ENCODE results near the gene TUBG2.

TUBG2 gene

DNA sequence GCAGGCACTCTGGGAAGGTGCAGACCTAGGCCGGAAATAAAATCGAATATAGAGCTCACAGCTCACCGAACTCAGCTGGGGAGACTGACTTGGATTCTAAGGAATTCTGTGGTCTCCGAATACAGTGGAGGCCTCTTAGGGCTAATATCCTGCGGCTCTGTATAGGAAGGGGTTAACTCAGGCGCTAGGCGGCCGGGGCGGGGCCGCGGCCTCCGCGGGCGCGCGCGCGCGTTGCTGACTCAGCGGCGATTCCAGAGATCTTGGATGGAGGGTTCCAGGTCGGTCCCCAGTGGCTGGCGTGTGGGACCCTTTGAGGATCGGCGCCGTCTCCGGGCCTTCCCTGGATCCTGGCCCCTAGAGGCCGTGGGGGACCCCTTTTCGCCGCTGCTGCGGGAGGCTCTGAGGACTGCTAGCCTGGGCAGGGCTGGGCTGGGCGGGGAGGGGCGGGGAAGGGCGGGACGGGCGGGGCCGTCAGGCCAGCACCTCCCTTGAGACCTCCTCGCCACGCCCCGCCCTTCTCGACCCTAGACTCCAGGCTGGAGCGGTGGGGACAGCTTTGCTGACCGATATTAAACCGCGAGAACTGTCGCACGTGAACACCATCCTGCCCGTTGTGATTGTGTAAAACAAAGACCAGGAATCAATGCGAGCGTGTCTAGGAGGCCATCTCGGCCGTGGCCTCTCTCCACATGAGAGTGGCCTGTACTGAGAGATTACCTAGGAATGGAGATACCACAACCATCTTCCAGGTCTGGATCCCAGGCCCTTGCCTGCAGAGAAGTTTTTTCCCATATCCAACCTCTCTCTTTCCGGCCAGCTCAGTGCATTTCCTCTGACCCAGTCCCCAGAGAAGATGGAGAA lies 19.1 kb downstream of the TUBG2 start:
- DNase-seq: peak; percentile 85 to 95 (median 94)

- peak; percentile 46 to 81 (median 72) for DNase-seq
These were observed 19.9 kb downstream of the TUBG2 start for GRCh38 chr17:42678951-42679491.

GRCh38 chr17:42679492-42680330 lies 20.6 kb downstream of the TUBG2 start:
- peak; percentile 81 to 93 (median 91) for DNase-seq

DNA sequence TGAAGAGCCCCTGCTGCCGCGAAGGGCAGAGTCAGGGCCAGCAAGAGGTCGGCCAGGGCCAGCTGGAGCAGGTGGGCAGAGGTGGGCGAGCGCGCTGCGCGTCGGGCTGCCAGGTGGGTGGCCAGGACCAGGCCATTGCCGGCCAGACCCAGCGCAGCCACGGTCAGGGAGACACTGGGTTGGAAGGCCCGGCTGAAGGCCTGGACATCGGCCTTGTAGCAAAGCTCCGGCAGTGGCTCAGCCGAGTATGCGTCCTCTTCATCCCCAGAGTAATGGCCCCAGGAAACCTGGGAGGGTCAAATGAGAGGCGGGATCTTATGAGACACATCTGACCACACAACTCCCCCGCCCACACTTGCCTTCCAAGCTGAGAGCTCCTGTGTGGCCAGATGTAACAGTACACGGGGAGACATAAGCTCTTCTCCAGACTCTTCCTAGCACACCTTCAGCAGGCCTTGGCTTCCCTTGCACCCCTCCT lies 21.3 kb downstream of the TUBG2 start:
- DNase-seq: peak in 1 of 3 experiments; percentile 76

DNA sequence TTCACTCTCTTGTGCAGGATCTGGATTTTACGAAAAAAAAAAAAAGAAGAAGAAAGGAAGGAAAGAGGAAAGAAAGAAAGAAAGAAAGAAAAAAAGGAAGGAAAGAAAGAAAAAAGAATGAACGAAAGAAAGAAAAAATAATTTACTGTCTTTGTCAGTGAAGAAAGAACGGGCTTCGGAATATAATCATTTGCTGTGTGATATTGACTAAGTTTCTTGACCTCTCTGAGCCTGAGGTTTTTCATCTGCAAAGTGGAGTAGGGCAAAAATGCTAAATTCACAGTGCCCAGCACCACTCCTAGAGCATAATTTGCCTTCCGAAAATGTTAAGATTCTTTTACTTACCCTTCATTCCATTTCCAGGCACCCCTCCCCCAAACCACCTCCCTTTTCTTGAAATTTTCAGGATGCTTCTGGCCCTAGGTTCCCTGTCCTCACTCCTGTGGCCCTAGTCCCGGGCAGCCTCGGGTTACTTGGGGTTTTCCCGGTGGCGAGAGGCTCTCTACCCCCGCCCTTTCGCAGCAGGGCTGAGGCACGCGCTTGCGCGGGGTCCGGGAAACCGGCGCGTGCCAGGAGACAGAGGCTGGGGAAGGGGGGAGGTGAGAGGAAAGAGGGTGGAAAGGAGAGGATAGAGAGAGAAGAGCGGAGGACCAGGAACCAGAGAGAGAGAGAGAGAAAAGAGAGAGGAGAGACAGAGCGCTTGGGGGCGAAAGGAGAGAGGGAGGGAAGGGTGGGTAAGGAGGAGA lies 23.1 kb downstream of the TUBG2 start, which contains the start of gene CNTNAP1:
Gene CNTNAP1 (plus strand): TSS at position 556 of the 746 bp plus-strand sequence. CDS start 299 bp downstream, outside the sequence.
- peak; percentile 49 to 79 (median 79) for DNase-seq

DNA sequence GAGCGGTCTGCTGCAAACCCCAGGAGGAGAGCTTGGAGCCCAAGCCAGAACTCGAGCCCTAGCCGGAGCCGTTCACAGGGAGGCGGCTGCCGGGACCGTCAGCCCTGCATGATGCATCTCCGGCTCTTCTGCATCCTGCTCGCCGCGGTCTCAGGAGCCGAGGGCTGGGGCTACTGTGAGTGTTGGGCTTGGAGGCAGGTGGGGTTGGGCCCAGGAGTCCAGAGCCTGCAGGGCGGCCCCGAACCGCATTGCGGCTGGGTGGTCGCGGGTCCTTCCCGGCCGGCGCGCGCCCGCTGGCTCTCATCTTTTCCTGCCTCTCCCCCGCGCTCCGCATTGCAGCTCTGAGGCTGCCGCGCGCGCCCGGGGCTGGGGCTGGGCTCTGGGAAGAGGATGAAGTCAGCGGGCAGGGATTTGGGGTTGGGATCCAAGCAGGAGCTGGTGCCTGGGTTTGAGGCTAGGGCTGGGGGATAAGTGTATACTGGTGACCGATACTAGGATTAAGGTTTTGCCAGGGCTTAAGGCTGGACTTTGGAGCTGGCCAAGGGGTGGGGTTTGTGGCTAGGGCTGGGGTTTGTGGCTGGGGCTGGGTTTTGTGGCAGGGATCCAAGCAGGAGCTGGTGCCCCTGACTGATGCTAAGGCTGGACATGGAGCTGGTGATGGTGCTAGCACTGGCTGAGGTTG lies 23.8 kb downstream of the TUBG2 start:
- peak; percentile 49 to 79 (median 79) for DNase-seq

DNA sequence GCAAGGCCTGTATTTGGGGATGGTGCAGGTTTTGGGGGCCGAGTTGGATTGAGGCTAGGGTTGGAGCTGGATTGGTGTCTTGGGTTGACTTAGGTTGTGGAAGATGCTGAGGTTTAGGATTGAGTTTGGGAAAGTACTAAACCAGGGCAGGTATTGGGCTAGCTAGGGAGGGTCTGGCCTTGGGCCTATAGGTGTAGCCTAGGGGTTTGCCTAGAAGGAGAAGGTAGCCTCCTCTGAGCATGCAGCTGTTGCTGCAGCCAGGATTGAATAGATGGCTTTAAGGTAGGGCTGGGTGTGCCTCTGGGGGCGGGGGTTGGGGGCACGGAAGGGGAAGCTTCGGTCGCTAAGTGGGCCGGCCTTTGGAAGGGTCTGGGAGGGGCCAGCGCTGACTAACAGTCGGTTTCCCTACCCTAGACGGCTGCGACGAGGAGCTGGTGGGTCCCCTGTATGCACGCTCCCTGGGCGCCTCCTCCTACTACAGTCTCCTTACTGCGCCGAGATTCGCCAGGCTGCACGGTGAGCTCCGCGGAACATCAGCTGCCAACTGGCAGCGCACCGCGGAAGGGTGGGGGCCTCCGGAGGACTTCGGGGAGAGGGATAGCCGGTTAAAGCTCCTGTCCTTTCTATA lies 24.4 kb downstream of the TUBG2 start:
- DNase-seq: no peak

DNA sequence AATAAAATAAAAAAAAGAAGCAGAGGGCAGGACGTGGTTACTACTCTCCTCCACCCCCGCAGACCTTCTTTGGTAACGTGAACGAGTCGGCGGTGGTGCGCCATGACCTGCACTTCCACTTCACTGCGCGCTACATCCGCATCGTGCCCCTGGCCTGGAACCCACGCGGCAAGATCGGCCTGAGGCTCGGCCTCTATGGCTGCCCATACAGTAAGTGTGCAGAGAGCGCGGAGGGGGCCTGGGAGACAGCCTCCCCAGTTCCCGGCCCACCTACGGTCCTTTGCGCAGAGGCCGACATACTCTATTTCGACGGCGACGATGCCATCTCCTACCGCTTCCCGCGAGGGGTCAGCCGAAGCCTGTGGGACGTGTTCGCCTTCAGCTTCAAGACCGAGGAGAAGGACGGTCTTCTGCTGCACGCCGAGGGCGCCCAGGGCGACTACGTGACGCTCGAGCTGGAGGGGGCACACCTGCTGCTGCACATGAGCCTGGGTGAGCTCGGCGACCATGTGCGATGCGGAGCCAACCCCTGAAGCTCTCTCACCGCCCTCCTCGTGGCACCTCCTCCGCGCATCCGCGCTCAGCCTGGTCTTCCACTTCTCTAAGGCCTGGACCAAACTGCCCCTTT lies 26.0 kb downstream of the TUBG2 start:
- DNase-seq: no peak

DNA sequence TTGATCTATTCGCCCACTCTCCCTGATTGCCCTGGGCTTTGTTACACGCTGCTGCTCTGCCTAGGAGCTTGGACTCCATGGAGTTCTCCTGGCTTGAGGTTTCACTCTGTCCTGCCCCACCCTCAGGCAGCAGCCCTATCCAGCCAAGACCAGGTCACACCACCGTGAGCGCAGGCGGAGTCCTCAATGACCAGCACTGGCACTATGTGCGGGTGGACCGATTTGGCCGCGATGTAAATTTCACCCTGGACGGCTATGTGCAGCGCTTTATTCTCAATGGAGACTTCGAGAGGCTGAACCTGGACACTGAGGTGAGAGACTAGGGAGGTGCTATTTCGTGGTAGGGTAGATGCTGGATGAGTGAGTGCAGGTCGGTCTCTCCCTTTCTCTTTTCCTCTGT lies 26.7 kb downstream of the TUBG2 start:
- DNase-seq: no peak

- DNase-seq: no peak
These were observed 27.5 kb downstream of the TUBG2 start for GRCh38 chr17:42686520-42687128.

- DNase-seq: no peak
These were observed 28.7 kb downstream of the TUBG2 start for GRCh38 chr17:42687707-42688320.

DNA sequence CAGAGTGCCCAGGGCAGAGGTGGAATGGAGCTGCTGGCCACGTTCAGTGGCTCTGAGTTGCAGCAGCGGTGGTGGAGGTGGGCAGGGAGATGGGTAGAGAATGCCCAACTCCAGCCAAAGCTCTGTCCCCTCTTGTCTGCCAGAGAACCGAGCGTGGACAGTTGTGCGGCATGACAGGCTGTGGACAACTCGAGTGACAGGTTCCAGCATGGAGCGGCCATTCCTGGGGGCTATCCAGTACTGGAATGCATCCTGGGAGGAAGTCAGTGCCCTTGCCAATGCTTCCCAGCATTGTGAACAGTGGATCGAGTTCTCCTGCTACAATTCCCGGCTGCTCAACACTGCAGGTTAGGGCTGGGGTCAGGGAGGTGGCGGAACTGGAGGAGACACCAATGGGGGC lies 31.5 kb downstream of the TUBG2 start:
- DNase-seq: no peak

DNA sequence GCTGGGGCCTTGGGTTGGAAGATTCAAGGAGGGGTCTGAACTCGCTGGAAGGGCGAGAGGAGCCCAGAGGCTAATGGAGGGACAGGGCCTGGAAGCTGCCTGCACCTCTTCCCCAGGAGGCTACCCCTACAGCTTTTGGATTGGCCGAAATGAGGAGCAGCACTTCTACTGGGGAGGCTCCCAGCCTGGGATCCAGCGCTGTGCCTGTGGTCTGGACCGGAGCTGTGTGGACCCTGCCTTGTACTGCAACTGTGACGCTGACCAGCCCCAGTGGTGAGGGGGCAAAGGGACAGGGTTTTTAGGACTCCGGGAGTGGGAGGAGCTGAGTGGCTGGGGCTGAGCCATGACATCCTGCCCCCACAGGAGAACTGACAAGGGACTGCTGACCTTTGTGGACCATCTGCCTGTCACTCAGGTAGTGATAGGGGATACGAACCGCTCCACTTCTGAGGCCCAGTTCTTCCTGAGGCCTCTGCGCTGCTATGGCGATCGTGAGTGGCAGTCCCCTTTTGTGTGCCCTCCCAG lies 32.0 kb downstream of the TUBG2 start:
- DNase-seq: no peak

DNA sequence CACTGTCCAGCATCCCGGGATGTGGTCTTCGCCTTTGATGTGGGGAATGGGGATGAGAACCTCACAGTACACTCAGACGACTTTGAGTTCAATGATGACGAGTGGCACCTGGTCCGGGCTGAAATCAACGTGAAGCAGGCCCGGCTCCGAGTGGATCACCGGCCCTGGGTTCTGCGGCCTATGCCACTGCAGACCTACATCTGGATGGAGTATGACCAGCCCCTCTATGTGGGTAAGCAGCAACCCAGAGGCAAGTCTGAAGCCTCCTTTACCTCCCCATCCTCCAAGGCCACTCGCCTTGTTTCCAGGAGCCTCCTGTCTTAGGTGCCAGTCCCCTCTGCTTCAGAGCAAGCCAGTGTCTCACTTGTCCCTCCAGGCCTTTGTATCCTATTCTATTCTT lies 33.4 kb downstream of the TUBG2 start:
- DNase-seq: no peak

- DNase-seq: no peak
These were observed 35.4 kb downstream of the TUBG2 start for GRCh38 chr17:42694524-42694923.

DNA sequence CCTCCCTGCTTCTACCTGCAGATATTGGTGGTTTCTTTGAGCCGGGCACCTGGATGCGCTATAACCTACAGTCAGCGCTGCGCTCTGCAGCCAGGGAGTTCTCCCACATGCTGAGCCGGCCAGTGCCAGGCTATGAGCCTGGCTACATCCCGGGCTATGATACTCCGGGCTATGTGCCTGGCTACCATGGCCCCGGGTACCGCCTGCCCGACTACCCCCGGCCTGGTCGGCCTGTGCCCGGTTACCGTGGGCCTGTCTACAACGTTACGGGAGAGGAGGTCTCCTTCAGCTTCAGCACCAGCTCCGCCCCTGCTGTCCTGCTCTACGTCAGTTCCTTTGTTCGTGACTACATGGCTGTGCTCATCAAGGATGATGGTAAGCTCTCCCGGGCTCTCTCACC lies 36.4 kb downstream of the TUBG2 start:
- DNase-seq: no peak

DNA sequence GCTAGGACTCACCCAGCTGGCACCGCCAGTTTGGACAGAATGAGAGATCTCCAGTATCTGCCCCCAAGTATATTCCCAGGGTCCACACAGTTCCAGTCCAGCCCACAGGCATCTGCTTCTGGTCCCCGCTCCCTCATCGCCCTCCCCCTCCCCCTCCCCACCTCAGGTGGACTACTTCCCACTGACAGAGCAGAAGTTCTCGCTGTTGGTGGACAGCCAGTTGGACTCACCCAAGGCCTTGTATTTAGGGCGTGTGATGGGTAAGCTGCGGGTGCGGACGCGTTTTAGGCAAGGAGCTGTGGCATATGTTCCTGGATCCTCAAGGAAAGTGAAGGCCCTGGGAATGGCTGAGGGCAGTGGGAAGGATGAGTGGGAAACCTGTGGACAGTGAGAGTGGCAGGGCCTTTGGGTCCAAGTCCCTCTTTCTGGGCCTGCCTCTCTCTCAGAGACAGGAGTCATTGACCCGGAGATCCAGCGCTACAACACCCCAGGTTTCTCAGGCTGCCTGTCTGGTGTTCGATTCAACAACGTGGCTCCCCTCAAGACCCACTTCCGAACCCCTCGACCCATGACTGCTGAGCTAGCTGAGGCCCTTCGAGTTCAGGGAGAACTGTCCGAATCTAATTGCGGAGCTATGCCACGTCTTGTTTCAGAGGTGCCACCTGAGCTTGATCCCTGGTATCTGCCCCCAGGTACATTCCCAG lies 38.2 kb downstream of the TUBG2 start:
- DNase-seq: no peak

- peak in 2 of 3 experiments; percentile 8 to 27 for DNase-seq
These were observed 39.8 kb downstream of the TUBG2 start for GRCh38 chr17:42698736-42699414.

GRCh38 chr17:42699415-42699740 lies 40.3 kb downstream of the TUBG2 start:
- no peak for DNase-seq
